HepG2 (cell line): ENCODE measurements around the gene NUDT3. TPM values are rescaled to one million over a fixed set of nuclear protein-coding genes. Genes with fewer than 3 reads are reported as not detected.

Source experiments
- HDAC2 ChIP-seq: sonication (generic); formaldehyde crosslinking; IDR thresholded peaks from 2 replicates; pipeline ENCODE4 v1.4.0; 2020; ENCODE audit warnings: missing genetic modification reagents
- KDM5B ChIP-seq: sonication (generic); formaldehyde crosslinking; IDR thresholded peaks from 2 replicates; pipeline ENCODE4 v1.4.0; 2020; ENCODE audit warnings: missing genetic modification reagents, mild to moderate bottlenecking, borderline replicate concordance
- MBNL3 ChIP-seq: fragments of 250-450 bp; sonication (Bioruptor Pico); conservative IDR thresholded peaks from 2 replicates; pipeline ENCODE4 v1.8.0; 2022; ENCODE audit warnings: mild to moderate bottlenecking, inconsistent platforms
- MZF1 ChIP-seq: sonication (generic); formaldehyde crosslinking; IDR thresholded peaks from 2 replicates; pipeline ENCODE4 v1.8.1; 2023; ENCODE audit warnings: mild to moderate bottlenecking, missing genetic modification reagents, borderline replicate concordance
- NFAT5 ChIP-seq: sonication (generic); formaldehyde crosslinking; IDR thresholded peaks from 2 replicates; pipeline ENCODE4 v1.4.0; 2020; ENCODE audit warnings: missing genetic modification reagents
- NONO ChIP-seq, 2 experiments: fragments of 450-650 bp in 1 of 2; sonication (generic) in 1 of 2; formaldehyde crosslinking in 1 of 2; IDR thresholded peaks in 1 of 2; conservative IDR thresholded peaks in 1 of 2; 2 replicates each; pipeline versions ENCODE4 v1.6.1 to v1.8.0; 2017 to 2022; ENCODE audit warnings: mild to moderate bottlenecking in 1 of 2, missing genetic modification reagents in 1 of 2, moderate library complexity in 1 of 2
- POLR2AphosphoS2 ChIP-seq: IDR thresholded peaks from 2 replicates; pipeline ENCODE4 v1.6.1; 2011; ENCODE audit warnings: low read depth, low read length, improper control_type of control experiment
- RBM22 ChIP-seq: fragments of 200-400 bp; formaldehyde crosslinking; optimal IDR thresholded peaks from 2 replicates; pipeline ENCODE3; 2017; ENCODE audit warnings: mild to moderate bottlenecking, low read length, moderate library complexity
- SAP130 ChIP-seq: IDR thresholded peaks from 2 replicates; pipeline ENCODE4 v1.6.1; 2016; ENCODE audit warnings: low read depth
- SATB2 ChIP-seq: sonication (generic); formaldehyde crosslinking; IDR thresholded peaks from 2 replicates; pipeline ENCODE4 v1.5.0; 2020; ENCODE audit warnings: missing genetic modification reagents
- SOX13 ChIP-seq, 3 experiments: fragments of 450-650 bp in 1 of 3; sonication (generic) in 1 of 3; formaldehyde crosslinking in 1 of 3; IDR thresholded peaks in 2 of 3; conservative IDR thresholded peaks in 1 of 3; 2 replicates each; pipeline versions ENCODE4 v1.5.0 to v1.6.1; 2016 to 2020; ENCODE audit warnings: antibody characterized with exemption in 1 of 3, mild to moderate bottlenecking in 1 of 3, missing compliant biosample characterization in 1 of 3, missing genetic modification reagents in 1 of 3, moderate library complexity in 1 of 3
- TBL1XR1 ChIP-seq: fragments of 150-350 bp; IDR thresholded peaks from 2 replicates; pipeline ENCODE4 v1.6.1; 2014; ENCODE audit warnings: borderline replicate concordance, low read length; ENCODE audit not compliant: partially characterized antibody
- ZBTB10 ChIP-seq: sonication (generic); formaldehyde crosslinking; IDR thresholded peaks from 2 replicates; pipeline ENCODE4 v1.4.0; 2020; ENCODE audit warnings: missing genetic modification reagents, borderline replicate concordance
- ZFP36L1 ChIP-seq: sonication (generic); formaldehyde crosslinking; IDR thresholded peaks from 2 replicates; pipeline ENCODE4 v1.8.0; 2022; ENCODE audit warnings: mild to moderate bottlenecking, missing genetic modification reagents, moderate library complexity
- ZMYM4 ChIP-seq: sonication (generic); formaldehyde crosslinking; IDR thresholded peaks from 2 replicates; pipeline ENCODE4 v1.8.1; 2023; ENCODE audit warnings: mild to moderate bottlenecking, missing genetic modification reagents
- polyA plus RNA-seq, 8 experiments: library from polyadenylated mRNA; depleted of rRNA in 3 of 8; stranded (reverse) in 7 of 8; unstranded in 1 of 8; fragments of >200 nt; fragmentation: Illumina TruSeq in 4 of 8; extraction: Trizol in 4 of 8; gene quantifications; 2 replicates each; pipeline versions ENCODE4 v1.2.1 to v1.2.3, GENCODE V29; 2011 to 2016; ENCODE audit warnings: low read depth in 4 of 8, missing spikeins in 1 of 8, mixed read lengths in 1 of 8; ENCODE audit not compliant: insufficient read depth in 1 of 8
- total RNA-seq, 5 experiments: library from RNA; depleted of rRNA; stranded (reverse); fragments of >200 nt; fragmentation: Illumina TruSeq; extraction: Trizol; gene quantifications; 2 replicates each; pipeline ENCODE4 v1.2.3, GENCODE V29; 2016; ENCODE audit warnings: low read depth in 1 of 5
- TF ChIP-seq, protein P1 (sequence below): sonication (generic); formaldehyde crosslinking; IDR thresholded peaks from 2 replicates; pipeline ENCODE4 v1.4.0; 2020; ENCODE audit warnings: missing genetic modification reagents, low read depth, mild to moderate bottlenecking, borderline replicate concordance

Gene NUDT3
- total and polyA plus RNA-seq, 2 of the 13 experiments (the other 11 are each of a cell fraction or from before 2014, with no cell fraction given) = 20.2 to 20.6 TPM

- TF ChIP-seq NONO (IDR thresholded peaks at IDR 0.05) = no peak
- TF ChIP-seq NONO (CRISPR knock-in tag; conservative IDR thresholded peaks at IDR 0.05) = 0 out of 2 replicates have a peak, but pooled peaks have one; percentile 17
- no peak for TF ChIP-seq SATB2
- no peak for TF ChIP-seq MZF1
- no peak for TF ChIP-seq TBL1XR1
- TF ChIP-seq KDM5B (CRISPR knock-in tag) = no peak
- TF ChIP-seq ZBTB10 (CRISPR knock-in tag) = no peak
- TF ChIP-seq HDAC2 (CRISPR knock-in tag) = peak; percentile 47; the same call in 1 of the 2 replicates
- peak; percentile 90 for TF ChIP-seq SAP130 (CRISPR knock-in tag)
- no peak; the same call in 1 of the 2 replicates for TF ChIP-seq ZFP36L1 (CRISPR knock-in tag)
- peak; percentile 45; the same call in 1 of the 2 replicates for TF ChIP-seq ZMYM4 (CRISPR knock-in tag)
- TF ChIP-seq, protein P1, sequence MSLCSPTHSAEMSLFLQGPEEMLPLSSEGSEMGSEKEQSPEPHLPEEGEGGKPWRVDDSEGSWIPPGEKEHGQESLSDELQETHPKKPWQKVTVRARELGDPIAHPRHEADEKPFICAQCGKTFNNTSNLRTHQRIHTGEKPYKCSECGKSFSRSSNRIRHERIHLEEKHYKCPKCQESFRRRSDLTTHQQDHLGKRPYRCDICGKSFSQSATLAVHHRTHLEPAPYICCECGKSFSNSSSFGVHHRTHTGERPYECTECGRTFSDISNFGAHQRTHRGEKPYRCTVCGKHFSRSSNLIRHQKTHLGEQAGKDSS = 0 out of 2 replicates have a peak, but pooled peaks have one; percentile 17
- no peak for TF ChIP-seq MBNL3 (CRISPR knock-in tag)
- no peak for TF ChIP-seq SOX13 (IDR thresholded peaks at IDR 0.05)
- no peak; a peak in 2 of 4 replicates for TF ChIP-seq SOX13 (CRISPR knock-in tag; conservative IDR thresholded peaks at IDR 0.05 in 1 of 2, IDR thresholded peaks at IDR 0.05 in 1 of 2)
- no peak for TF ChIP-seq NFAT5 (CRISPR knock-in tag)
- no peak for TF ChIP-seq RBM22
- TF ChIP-seq POLR2AphosphoS2 = no peak; the same call in 1 of the 2 replicates
Measured at GRCh38 chr6:34414999-34415858, 22.8 kb upstream of the NUDT3 start (continued).
